Heart left ventricle (tissue), 13 donors: Measurements from ENCODE around the gene WBP1L.
"Not testable (repeated sequence)": the region's sequence is repeated elsewhere in the genome, so short reads cannot be mapped to it uniquely, and the experiment has no call there.

Experiments used
- POLR2A ChIP-seq, 2 donors: fragments of 450-650 bp; IDR thresholded peaks; one replicate each; pipeline ENCODE4 v1.6.1; 2017; ENCODE audit warnings: antibody characterized with exemption in 2 of 2, mild to moderate bottlenecking in 2 of 2, moderate library complexity in 2 of 2
- TF ChIP-seq, protein P1 (sequence below), 12 donors: fragments of 200-600 bp; sonication (generic) in 4 of 12; IDR thresholded peaks; one replicate each; pipeline versions ENCODE4 v1.5.0 to v1.8.0; 2018 to 2022; ENCODE audit warnings: antibody characterized with exemption in 12 of 12, mild to moderate bottlenecking in 5 of 12
- donor health status: ischemic (EF 13 %, LVEDD 7.1; RV severe dilation, severe dysfunction).
- donor health status: DM: no; HTN: yes; CAD: no.
- donor health status: DM: no; HTN: no; CAD: no.
- donor health status: ischemic (EF 25% LVEDD 6.9; RV normal size, moderate dysfunction).
- donor health status: ischemic (EF 25% LVEDD 5.7; RV mildly dilated, moderate dysfunction).
- donor health status: ischemic (EF 35%, LVEDD 5.7; RV mildly dilated, moderate dysfunction).
- donor health status: nonischemic (EF 11% LVEDD 7.7; RV severe dilation, severe dysfunction).
- donor health status: DM: yes; HTN: yes; CAD: no.
- donor health status: PGD.
- donor health status: ischemic (EF 29% LVEDD 5.4; RV normal size, mild dysfunction).
- donor health status: nonischemic (EF 23%, LVEDD 6.1; RV moderate dilation, normal function).

DNA sequence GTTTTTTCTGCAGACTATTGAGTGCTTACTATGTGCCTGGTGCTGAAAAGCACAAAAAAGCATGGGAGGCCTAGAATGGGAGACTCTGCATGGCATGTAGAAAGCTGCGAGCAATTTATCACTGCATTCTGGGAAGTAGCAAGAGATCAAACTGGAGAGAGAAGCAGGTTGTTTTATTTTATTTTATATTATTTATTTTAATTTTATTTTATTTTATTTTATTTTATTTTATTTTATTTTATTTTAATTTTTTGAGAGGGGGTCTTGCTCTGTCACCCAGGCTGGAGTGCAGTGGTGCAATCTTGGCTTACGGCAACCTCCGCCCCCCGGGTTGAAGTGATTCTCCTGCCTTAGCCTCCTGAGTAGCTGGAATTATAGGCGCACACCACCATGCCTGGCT is 76.3 kb downstream of the WBP1L start:
- TF ChIP-seq, protein P1, sequence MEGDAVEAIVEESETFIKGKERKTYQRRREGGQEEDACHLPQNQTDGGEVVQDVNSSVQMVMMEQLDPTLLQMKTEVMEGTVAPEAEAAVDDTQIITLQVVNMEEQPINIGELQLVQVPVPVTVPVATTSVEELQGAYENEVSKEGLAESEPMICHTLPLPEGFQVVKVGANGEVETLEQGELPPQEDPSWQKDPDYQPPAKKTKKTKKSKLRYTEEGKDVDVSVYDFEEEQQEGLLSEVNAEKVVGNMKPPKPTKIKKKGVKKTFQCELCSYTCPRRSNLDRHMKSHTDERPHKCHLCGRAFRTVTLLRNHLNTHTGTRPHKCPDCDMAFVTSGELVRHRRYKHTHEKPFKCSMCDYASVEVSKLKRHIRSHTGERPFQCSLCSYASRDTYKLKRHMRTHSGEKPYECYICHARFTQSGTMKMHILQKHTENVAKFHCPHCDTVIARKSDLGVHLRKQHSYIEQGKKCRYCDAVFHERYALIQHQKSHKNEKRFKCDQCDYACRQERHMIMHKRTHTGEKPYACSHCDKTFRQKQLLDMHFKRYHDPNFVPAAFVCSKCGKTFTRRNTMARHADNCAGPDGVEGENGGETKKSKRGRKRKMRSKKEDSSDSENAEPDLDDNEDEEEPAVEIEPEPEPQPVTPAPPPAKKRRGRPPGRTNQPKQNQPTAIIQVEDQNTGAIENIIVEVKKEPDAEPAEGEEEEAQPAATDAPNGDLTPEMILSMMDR (IDR thresholded peaks at IDR 0.05) = not testable (repeated sequence)
- not testable (repeated sequence) for TF ChIP-seq POLR2A (IDR thresholded peaks at IDR 0.05)
